ENCODE data around the gene DGKD. TPM values are rescaled to one million over a fixed set of nuclear protein-coding genes. Genes with fewer than 3 reads are reported as not detected.

The DGKD gene
- total RNA-seq, 6 experiments from 2014 or later = 8.1 to 12.2 (median 10.3) TPM

DNA sequence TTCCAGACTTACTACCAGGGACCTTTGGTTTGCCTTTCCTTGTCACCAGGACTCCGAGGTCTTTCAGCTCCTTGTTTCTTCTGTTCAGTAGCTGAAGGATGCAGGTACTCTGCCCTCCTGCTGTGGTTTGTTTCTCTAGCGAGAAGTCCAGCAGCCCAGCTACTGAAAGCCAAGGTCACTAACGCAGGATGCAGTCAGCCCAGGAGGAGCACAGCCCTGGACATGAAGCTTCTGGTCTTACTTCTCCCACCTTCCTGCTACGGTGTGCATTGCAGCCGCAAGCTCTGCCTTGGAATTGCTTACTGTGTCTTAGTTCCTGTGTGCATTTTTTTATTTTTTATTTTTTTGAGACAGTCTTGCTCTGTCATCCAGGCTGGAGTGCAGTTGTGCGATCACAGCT is 62.4 kb downstream of the DGKD start:
- no peak for DNase-seq
- Mint-ChIP-seq H3K27ac (no peak overlapping the region), H3K4me3 (no peak overlapping the region), H3K27me3 (ENCODE audit: insufficient read depth) (peaks cover 4% of the 10 kb centered on the region; the same call in 1 of the 2 replicates), H3K4me1 (ENCODE audit: low read depth) (peaks cover 48% of the 10 kb centered on the region), H3K9me3 (peaks cover 31% of the 10 kb centered on the region), H3K36me3 (ENCODE audit: low read depth) (peaks cover 37% of the 10 kb centered on the region)
- TF ChIP-seq CTCF (IDR thresholded peaks at IDR 0.05) = no peak

- no peak overlapping the region for H3K4me3 Mint-ChIP-seq
- DNase-seq = no peak
- H3K27me3 Mint-ChIP-seq (ENCODE audit: insufficient read depth) = peaks cover 4% of the 10 kb centered on the region; the same call in 1 of the 2 replicates
- H3K27ac Mint-ChIP-seq = no peak overlapping the region
- no peak for TF ChIP-seq CTCF (IDR thresholded peaks at IDR 0.05)
- peaks cover 25% of the 10 kb centered on the region for H3K9me3 Mint-ChIP-seq
- H3K4me1 Mint-ChIP-seq (ENCODE audit: low read depth) = peaks cover 48% of the 10 kb centered on the region
- H3K36me3 Mint-ChIP-seq (ENCODE audit: low read depth) = peaks cover 31% of the 10 kb centered on the region
Measured at GRCh38 chr2:233417282-233417681, 63.0 kb downstream of the DGKD start.

DNA sequence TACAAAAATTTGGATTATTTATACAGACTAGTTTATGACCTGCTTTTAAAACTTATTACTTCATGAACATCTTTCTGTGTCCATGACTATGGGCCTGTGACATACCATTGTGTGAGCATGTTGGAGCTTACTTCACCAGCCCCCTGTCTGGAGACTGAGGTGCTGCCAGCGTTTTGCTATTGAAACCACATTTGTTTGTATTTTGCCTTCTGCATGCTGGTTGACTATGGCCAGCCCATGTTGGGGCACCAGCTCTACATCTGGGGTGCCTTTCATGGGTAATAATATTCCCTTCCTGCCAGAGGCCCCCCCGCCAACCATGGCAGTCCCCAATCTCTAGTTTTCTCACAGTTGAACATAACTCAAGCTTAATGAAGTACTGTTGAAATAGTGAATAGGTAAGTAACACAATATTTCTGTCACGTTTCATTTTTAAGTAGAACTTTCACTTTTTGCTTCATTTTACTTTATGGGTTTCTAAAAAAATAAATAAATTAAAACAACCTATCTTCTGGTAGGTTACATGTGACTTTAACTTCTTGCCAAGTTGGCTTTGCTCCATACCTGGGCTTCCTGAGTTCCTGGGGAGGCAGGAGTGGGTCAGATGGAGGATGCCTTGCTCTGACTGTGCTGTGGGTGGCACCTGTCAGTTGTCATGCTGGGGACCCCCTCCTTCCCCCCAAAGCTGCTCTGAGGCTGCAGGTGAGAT is 63.9 kb downstream of the DGKD start:
- H3K4me3 Mint-ChIP-seq = no peak overlapping the region
- peaks cover 42% of the 10 kb centered on the region for H3K4me1 Mint-ChIP-seq (ENCODE audit: low read depth)
- H3K27me3 Mint-ChIP-seq (ENCODE audit: insufficient read depth) = peaks cover 2% of the 10 kb centered on the region; the same call in 1 of the 2 replicates
- TF ChIP-seq CTCF (IDR thresholded peaks at IDR 0.05) = no peak
- H3K36me3 Mint-ChIP-seq (ENCODE audit: low read depth) = peaks cover 25% of the 10 kb centered on the region
- H3K27ac Mint-ChIP-seq = no peak overlapping the region
- H3K9me3 Mint-ChIP-seq = peaks cover 17% of the 10 kb centered on the region
- DNase-seq = no peak

GRCh38 chr2:233418761-233419546 is 64.7 kb downstream of the DGKD start:
- Mint-ChIP-seq H3K27me3 (ENCODE audit: insufficient read depth) (peaks cover 2% of the 10 kb centered on the region; the same call in 1 of the 2 replicates), H3K9me3 (peaks cover 16% of the 10 kb centered on the region), H3K4me3 (peak overlapping the region; percentile 17; the same call in 1 of the 2 replicates), H3K27ac (peak overlapping the region; percentile 52), H3K4me1 (ENCODE audit: low read depth) (peaks cover 35% of the 10 kb centered on the region), H3K36me3 (ENCODE audit: low read depth) (peaks cover 31% of the 10 kb centered on the region)
- DNase-seq = no peak
- TF ChIP-seq CTCF (IDR thresholded peaks at IDR 0.05) = no peak

- H3K9me3 Mint-ChIP-seq = peaks cover 19% of the 10 kb centered on the region
- peaks cover 26% of the 10 kb centered on the region for H3K4me1 Mint-ChIP-seq (ENCODE audit: low read depth)
- H3K4me3 Mint-ChIP-seq = no peak overlapping the region
- DNase-seq = no peak
- TF ChIP-seq CTCF (IDR thresholded peaks at IDR 0.05) = no peak
- H3K27ac Mint-ChIP-seq = peak overlapping the region; percentile 52; the same call in 1 of the 2 replicates
- H3K36me3 Mint-ChIP-seq (ENCODE audit: low read depth) = peaks cover 32% of the 10 kb centered on the region
- H3K27me3 Mint-ChIP-seq (ENCODE audit: insufficient read depth) = peaks cover 2% of the 10 kb centered on the region; the same call in 1 of the 2 replicates
Measured at GRCh38 chr2:233419602-233420391, 65.5 kb downstream of the DGKD start.
